MM.1S (cell line): Measurements from ENCODE around the gene ARID1A.

Experiments
- DNase-seq: peaks from one replicate; pipeline ENCODE4 v3.0.0-alpha.2; 2015
- H2AFZ ChIP-seq: fragments of 300-600 bp; sonication (generic); 2 replicates; pipeline ENCODE4 v1.6.0; 2016; ENCODE audit warnings: antibody characterized with exemption, low read length
- H3F3A ChIP-seq: fragments of 300-600 bp; sonication (generic); 2 replicates; pipeline ENCODE4 v1.6.1; 2016; ENCODE audit warnings: mild to moderate bottlenecking, antibody characterized with exemption, low read length, moderate library complexity, mixed read lengths; ENCODE audit not compliant: insufficient read depth
- H3K27ac ChIP-seq: fragments of 300-600 bp; sonication (generic); 2 replicates; pipeline ENCODE4 v1.5.1; 2016; ENCODE audit warnings: mild to moderate bottlenecking, low read length
- H3K27me3 ChIP-seq: fragments of 300-600 bp; sonication (generic); replicated peaks from 2 replicates; pipeline ENCODE4 v1.6.0; 2016; ENCODE audit warnings: low read length; ENCODE audit not compliant: insufficient read depth
- H3K36me3 ChIP-seq: fragments of 300-600 bp; sonication (generic); replicated peaks from 2 replicates; pipeline ENCODE4 v1.6.1; 2016; ENCODE audit warnings: mild to moderate bottlenecking, low read length, mixed read lengths; ENCODE audit not compliant: insufficient read depth
- H3K4me1 ChIP-seq: fragments of 300-600 bp; sonication (generic); 2 replicates; pipeline ENCODE4 v1.6.1; 2016; ENCODE audit warnings: low read length, mixed read lengths
- H3K4me2 ChIP-seq: fragments of 300-600 bp; sonication (generic); 2 replicates; pipeline ENCODE4 v1.6.0; 2016; ENCODE audit warnings: low read depth, low read length
- H3K4me3 ChIP-seq: fragments of 300-600 bp; sonication (generic); 2 replicates; pipeline ENCODE4 v1.5.1; 2016; ENCODE audit warnings: low read length, mixed read lengths
- H3K79me2 ChIP-seq: fragments of 300-600 bp; sonication (generic); 2 replicates; pipeline ENCODE4 v1.6.1; 2016; ENCODE audit warnings: mixed run types, low read length, mixed read lengths
- H3K9ac ChIP-seq: fragments of 300-600 bp; sonication (generic); 2 replicates; pipeline ENCODE4 v1.6.1; 2016; ENCODE audit warnings: low read length, mixed read lengths
- H3K9me2 ChIP-seq: fragments of 300-600 bp; sonication (generic); replicated peaks from 2 replicates; pipeline ENCODE4 v1.6.1; 2016; ENCODE audit warnings: mild to moderate bottlenecking, low read length, mixed read lengths; ENCODE audit not compliant: insufficient read depth
- H3K9me3 ChIP-seq: fragments of 300-600 bp; sonication (generic); replicated peaks from 2 replicates; pipeline ENCODE4 v1.6.1; 2016; ENCODE audit warnings: mild to moderate bottlenecking, low read length, mixed read lengths; ENCODE audit not compliant: insufficient read depth
- H4K20me1 ChIP-seq: fragments of 300-600 bp; sonication (generic); 2 replicates; pipeline ENCODE4 v1.6.1; 2016; ENCODE audit warnings: mild to moderate bottlenecking, low read length, moderate library complexity, mixed read lengths; ENCODE audit not compliant: insufficient read depth
- EZH2 ChIP-seq: fragments of 300-600 bp; sonication (generic); optimal IDR thresholded peaks from 2 replicates; pipeline ENCODE3; 2017; ENCODE audit warnings: low read depth, mild to moderate bottlenecking, antibody characterized with exemption, low read length, mixed read lengths
- EZH2phosphoT487 ChIP-seq: fragments of 300-600 bp; sonication (generic); IDR thresholded peaks from 2 replicates; pipeline ENCODE4 v1.6.1; 2018; ENCODE audit warnings: antibody characterized with exemption, low read length
- TF ChIP-seq, protein P1 (sequence below): fragments of 300-600 bp; sonication (generic); IDR thresholded peaks from 2 replicates; pipeline ENCODE4 v1.5.1; 2016; ENCODE audit warnings: antibody characterized with exemption, low read length, mixed read lengths

ARID1A gene

DNA sequence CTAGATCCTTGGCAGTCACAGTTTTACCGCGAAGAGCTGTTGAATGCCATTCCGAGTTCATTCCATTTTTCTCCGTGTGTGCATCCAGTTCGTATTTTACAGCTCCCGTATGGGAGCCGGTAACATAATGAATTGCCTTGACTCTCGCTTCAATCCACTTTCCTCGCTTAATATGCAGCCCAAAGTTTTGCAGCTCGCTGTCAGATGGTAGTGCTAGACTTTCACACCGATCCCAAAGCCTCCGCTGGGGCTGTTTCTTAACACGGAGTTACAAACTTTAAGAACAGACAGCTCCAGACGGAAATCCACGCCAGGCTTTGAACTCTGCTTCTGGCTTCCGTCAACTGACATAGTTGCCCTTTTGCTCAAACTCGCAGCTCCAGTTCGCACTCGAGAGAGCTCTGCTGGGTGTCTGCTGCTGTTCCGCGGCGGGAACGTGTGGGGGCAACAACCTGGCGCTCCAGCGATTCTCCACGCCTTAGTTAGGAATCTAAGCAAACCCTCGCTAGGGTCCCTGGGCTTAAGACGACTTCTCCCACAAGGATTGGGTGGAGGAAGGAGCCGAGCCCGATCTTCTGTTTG lies 3.5 kb upstream of the ARID1A start:
- Histone ChIP-seq H3K27ac (peak overlapping the region; percentile 91), H3K9me3 (no peaks in the 10 kb centered on the region), H3K27me3 (no peaks in the 10 kb centered on the region), H4K20me1 (no peaks in the 10 kb centered on the region), H3K4me2 (peak overlapping the region; percentile 89), H3K79me2 (peaks cover 30% of the 10 kb centered on the region), H3K9ac (peak overlapping the region; percentile 82), H3K9me2 (no peaks in the 10 kb centered on the region), H3K4me3 (peak overlapping the region; percentile 75), H3K36me3 (no peaks in the 10 kb centered on the region), H2AFZ (peak overlapping the region; percentile 18), H3F3A (peaks cover 38% of the 10 kb centered on the region), H3K4me1 (peaks cover 23% of the 10 kb centered on the region)
- TF ChIP-seq EZH2phosphoT487, result no peak
- TF ChIP-seq, protein P1, sequence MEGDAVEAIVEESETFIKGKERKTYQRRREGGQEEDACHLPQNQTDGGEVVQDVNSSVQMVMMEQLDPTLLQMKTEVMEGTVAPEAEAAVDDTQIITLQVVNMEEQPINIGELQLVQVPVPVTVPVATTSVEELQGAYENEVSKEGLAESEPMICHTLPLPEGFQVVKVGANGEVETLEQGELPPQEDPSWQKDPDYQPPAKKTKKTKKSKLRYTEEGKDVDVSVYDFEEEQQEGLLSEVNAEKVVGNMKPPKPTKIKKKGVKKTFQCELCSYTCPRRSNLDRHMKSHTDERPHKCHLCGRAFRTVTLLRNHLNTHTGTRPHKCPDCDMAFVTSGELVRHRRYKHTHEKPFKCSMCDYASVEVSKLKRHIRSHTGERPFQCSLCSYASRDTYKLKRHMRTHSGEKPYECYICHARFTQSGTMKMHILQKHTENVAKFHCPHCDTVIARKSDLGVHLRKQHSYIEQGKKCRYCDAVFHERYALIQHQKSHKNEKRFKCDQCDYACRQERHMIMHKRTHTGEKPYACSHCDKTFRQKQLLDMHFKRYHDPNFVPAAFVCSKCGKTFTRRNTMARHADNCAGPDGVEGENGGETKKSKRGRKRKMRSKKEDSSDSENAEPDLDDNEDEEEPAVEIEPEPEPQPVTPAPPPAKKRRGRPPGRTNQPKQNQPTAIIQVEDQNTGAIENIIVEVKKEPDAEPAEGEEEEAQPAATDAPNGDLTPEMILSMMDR, result peak; percentile 34
- peak; percentile 96 for DNase-seq

DNA sequence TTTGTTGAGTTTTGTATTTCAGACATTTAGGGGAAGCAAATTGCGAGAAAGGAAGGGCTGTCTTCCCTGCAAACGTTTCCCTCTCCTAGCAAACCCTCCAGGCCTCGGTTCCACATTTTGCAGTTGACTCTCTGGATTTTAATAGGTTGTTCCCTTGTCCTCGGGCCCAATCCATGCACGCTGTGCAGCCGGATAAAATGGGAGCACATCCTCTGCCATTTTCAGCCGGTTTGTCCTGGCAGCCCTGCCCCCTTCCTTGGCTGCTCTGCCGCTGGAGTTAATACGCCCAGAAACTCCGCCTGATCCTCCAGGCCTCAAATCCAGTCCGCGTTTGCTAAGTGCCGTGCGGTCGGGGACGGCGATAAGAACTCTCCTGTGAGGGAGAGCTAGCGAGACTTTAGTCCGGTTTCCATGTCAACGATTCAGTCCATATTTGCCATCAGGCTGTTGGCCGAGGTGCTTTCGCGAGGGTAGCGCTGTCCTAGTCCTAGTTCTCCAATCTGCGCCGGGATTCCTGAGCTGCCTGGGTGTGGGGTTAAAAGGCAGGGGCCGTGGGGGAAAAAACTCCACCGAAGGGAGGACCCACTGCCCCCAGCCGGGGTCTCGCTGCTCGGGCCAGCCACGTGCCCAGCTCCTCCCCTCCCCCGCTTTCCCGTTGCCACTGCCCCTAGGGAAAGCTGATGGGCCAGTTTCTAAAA lies 2.9 kb upstream of the ARID1A start:
- H3K4me3 ChIP-seq, result peak overlapping the region; percentile 75
- peak overlapping the region; percentile 18 for H2AFZ ChIP-seq
- H3K36me3 ChIP-seq, result no peaks in the 10 kb centered on the region
- H3F3A ChIP-seq, result peaks cover 40% of the 10 kb centered on the region
- H3K4me1 ChIP-seq, result peaks cover 23% of the 10 kb centered on the region
- H3K9me3 ChIP-seq, result no peaks in the 10 kb centered on the region
- H3K27me3 ChIP-seq, result no peaks in the 10 kb centered on the region
- no peak for TF ChIP-seq EZH2phosphoT487
- no peak for TF ChIP-seq EZH2
- TF ChIP-seq, protein P1, result no peak
- H3K27ac ChIP-seq, result peak overlapping the region; percentile 91
- H3K9me2 ChIP-seq, result no peaks in the 10 kb centered on the region
- H3K4me2 ChIP-seq, result peak overlapping the region; percentile 89
- DNase-seq, result peak; percentile 98
- no peaks in the 10 kb centered on the region for H4K20me1 ChIP-seq
- peaks cover 36% of the 10 kb centered on the region for H3K79me2 ChIP-seq
- peak overlapping the region; percentile 82 for H3K9ac ChIP-seq

DNA sequence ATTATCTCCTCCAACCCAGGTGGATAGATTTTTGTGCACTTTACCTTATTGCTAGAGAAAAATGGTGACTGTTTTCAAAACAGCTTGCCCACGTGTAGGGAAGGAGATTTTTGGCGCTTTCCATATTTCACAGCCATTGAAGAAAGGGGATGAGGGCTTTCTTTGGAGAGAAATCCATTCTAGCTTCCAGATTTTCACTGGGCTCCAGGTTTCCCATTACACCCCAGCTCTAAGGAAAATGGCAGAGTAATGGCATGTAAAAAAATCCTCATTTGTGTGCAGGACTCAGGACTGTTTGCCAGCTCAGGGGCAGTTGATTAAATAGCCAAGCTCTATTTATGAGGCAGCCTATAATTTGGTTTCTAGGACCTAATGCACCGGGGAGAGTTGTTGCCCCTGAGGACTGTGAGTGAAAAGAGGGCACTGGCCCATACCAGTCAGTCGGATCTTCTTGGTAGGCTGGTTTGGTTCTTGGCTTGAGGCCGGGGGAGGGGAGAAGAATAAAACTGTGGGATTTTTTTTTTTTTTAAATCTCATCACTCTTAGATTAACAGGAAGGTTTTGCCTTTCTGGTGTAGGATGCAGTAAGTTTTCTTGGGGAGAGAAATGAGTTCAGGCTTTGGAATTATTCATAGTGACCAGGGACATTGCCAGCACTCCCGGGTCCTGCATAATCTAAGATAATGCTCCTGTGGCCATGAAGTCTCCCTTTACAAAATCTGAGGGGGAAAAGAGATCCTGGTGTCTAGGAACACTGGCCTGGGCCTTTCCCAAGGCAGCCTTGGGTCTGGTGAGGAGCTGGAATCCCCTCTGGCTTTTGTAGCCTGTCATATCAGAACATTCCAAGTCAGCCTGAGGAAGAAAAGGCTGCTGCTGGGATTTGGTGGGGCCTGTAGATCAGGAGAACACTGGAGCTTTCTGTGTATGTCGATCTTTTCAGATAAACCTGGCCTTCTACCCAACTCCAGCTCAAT lies 1.9 kb upstream of the ARID1A start:
- Histone ChIP-seq H3K79me2 (peaks cover 46% of the 10 kb centered on the region), H3K27ac (peak overlapping the region; percentile 91)
- no peak for TF ChIP-seq EZH2phosphoT487
- no peak for TF ChIP-seq EZH2

More for the DNA sequence above, 1.9 kb upstream of the ARID1A start:
- H3K4me1 ChIP-seq, result peaks cover 23% of the 10 kb centered on the region
- H3K4me2 ChIP-seq, result peak overlapping the region; percentile 89
- no peaks in the 10 kb centered on the region for H3K36me3 ChIP-seq
- H3K4me3 ChIP-seq, result peak overlapping the region; percentile 90
- DNase-seq, result no peak
- no peaks in the 10 kb centered on the region for H3K27me3 ChIP-seq
- H3K9ac ChIP-seq, result peak overlapping the region; percentile 82
- H4K20me1 ChIP-seq, result no peaks in the 10 kb centered on the region
- H3K9me3 ChIP-seq, result no peaks in the 10 kb centered on the region
- no peaks in the 10 kb centered on the region for H3K9me2 ChIP-seq
- peaks cover 48% of the 10 kb centered on the region for H3F3A ChIP-seq
- no peak overlapping the region for H2AFZ ChIP-seq
